ENCODE results near the gene APOBEC2. TPM values are rescaled to one million over a fixed set of nuclear protein-coding genes. Genes with fewer than 3 reads are reported as not detected.

APOBEC2 gene
- total RNA-seq, 4 donors from 2014 or later = not detected

GRCh38 chr6:41056768-41057490, 3.9 kb downstream of the APOBEC2 start:
- no peak for DNase-seq (ENCODE audit: low spot score in 2 of 2)
- WGBS, 2 donors = 82 to 86% methylated on average over 6 of the region's 6 CpGs
- intact Hi-C loops (cut with DNase I; ENCODE audit: low total_unique reads) = no loop called here

GRCh38 chr6:41058783-41059181, 5.8 kb downstream of the APOBEC2 start:
- intact Hi-C loops (cut with DNase I; ENCODE audit: low total_unique reads) = no loop called here
- TF ChIP-seq POLR2A (IDR thresholded peaks at IDR 0.05) = no peak
- TF ChIP-seq, protein P1, sequence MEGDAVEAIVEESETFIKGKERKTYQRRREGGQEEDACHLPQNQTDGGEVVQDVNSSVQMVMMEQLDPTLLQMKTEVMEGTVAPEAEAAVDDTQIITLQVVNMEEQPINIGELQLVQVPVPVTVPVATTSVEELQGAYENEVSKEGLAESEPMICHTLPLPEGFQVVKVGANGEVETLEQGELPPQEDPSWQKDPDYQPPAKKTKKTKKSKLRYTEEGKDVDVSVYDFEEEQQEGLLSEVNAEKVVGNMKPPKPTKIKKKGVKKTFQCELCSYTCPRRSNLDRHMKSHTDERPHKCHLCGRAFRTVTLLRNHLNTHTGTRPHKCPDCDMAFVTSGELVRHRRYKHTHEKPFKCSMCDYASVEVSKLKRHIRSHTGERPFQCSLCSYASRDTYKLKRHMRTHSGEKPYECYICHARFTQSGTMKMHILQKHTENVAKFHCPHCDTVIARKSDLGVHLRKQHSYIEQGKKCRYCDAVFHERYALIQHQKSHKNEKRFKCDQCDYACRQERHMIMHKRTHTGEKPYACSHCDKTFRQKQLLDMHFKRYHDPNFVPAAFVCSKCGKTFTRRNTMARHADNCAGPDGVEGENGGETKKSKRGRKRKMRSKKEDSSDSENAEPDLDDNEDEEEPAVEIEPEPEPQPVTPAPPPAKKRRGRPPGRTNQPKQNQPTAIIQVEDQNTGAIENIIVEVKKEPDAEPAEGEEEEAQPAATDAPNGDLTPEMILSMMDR (IDR thresholded peaks at IDR 0.05) = no peak
- H3K4me3 ChIP-seq (ENCODE audit: low read depth, poor library complexity, severe bottlenecking) = no peak overlapping the region
- 73 to 78% methylated on average over 2 of the region's 2 CpGs for WGBS, 2 donors
- DNase-seq (ENCODE audit: low spot score in 2 of 2) = no peak

More at GRCh38 chr6:41056768-41057490, 3.9 kb downstream of the APOBEC2 start:
- no peak overlapping the region for H3K4me3 ChIP-seq (ENCODE audit: low read depth, poor library complexity, severe bottlenecking)
- TF ChIP-seq POLR2A (IDR thresholded peaks at IDR 0.05) = no peak
- TF ChIP-seq, protein P1 (IDR thresholded peaks at IDR 0.05) = no peak

DNA sequence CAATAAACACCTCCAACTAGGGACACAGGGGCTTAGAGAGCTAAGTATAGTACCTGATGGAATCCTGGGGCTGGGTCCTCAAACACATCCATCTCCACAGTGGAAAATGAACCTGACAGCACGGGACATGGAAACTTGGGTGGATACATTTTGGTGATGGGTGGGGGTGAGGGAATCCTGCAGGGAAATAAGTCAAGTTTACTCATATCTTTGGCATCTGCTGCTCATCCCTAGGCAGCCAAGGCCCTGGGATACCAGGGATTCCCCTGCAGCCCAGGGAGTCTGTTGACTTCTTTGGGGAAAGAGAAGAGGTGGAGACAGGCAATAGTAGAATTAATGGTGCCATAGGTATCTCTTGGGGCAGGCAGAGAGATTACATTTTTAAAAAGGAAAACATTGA, 6.6 kb downstream of the APOBEC2 start:
- 21 to 42% methylated on average over 1 of the region's 1 CpG for WGBS, 2 donors
- no peak overlapping the region for H3K4me3 ChIP-seq (ENCODE audit: low read depth, poor library complexity, severe bottlenecking)
- TF ChIP-seq POLR2A (IDR thresholded peaks at IDR 0.05) = no peak
- TF ChIP-seq, protein P1 (IDR thresholded peaks at IDR 0.05) = no peak
- intact Hi-C loops (cut with DNase I; ENCODE audit: low total_unique reads) = no loop called here
- no peak for DNase-seq (ENCODE audit: low spot score in 2 of 2)

DNA sequence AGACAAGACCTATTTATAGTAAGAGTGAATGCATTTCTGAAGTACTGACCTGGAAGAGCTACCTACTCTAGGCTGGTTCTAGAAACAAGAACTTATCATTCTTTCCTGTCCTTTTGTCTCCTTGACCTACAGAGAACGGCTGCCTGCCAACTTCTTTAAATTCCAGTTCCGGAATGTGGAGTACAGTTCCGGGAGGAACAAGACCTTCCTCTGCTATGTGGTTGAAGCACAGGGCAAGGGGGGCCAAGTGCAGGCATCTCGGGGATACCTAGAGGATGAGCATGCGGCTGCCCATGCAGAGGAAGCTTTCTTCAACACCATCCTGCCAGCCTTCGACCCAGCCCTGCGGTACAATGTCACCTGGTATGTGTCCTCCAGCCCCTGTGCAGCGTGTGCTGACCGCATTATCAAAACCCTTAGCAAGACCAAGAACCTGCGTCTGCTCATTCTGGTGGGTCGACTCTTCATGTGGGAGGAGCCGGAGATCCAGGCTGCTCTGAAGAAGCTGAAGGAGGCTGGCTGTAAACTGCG, 8.3 kb downstream of the APOBEC2 start:
- no peak overlapping the region for H3K4me3 ChIP-seq (ENCODE audit: low read depth, poor library complexity, severe bottlenecking)
- intact Hi-C loops (cut with DNase I; ENCODE audit: low total_unique reads) = loop anchor here (10.0 kb wide), 1 partner anchor 56 kb away; no protein-coding TSS in a partner anchor
- no peak for DNase-seq (ENCODE audit: low spot score in 2 of 2)
- TF ChIP-seq, protein P1 (IDR thresholded peaks at IDR 0.05) = no peak
- WGBS, 2 donors = 79 to 88% methylated on average over 13 of the region's 13 CpGs

DNA sequence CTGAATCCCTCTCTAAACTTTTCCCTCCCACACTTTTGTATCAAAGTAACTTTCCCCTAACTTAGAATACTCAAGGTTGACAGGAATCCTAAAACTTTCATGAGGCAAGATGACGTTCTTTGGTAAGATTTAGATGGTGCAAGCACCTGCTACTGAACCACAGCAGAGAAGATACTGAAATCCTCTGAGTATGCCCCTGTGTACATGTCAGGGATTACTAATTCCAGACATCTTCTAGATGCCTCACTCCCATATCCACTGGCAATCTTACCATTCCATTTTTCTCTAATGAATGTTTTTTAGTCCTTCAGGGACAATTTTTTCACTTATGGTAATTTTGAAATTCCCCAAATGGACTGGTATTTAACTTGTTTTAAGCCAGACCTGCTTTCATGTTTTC, 9.1 kb downstream of the APOBEC2 start:
- TF ChIP-seq, protein P1 (IDR thresholded peaks at IDR 0.05) = no peak
- no peak for TF ChIP-seq POLR2A (IDR thresholded peaks at IDR 0.05)
- WGBS, 2 donors = 80 to 97% methylated on average over 1 of the region's 1 CpG
- no peak overlapping the region for H3K4me3 ChIP-seq (ENCODE audit: low read depth, poor library complexity, severe bottlenecking)
- intact Hi-C loops (cut with DNase I; ENCODE audit: low total_unique reads) = loop anchor here (10.0 kb wide), 1 partner anchor 57 kb away; no protein-coding TSS in a partner anchor
- no peak for DNase-seq (ENCODE audit: low spot score in 2 of 2)

All from lower leg skin (tissue), 4 donors.